GM19328 (cell line): ENCODE data around the gene ZNF277.
"Not testable (repeated sequence)": the region's sequence is repeated elsewhere in the genome, so short reads cannot be mapped to it uniquely, and the experiment has no call there.

Experiments
- ATAC-seq: cut with Tn5 transposase; IDR thresholded peaks from one replicate; pipeline ENCODE4 v1.9.1; 2021; ENCODE audit warnings: mild to moderate bottlenecking, moderate library complexity; ENCODE audit not compliant: unreplicated experiment

ZNF277 gene

DNA sequence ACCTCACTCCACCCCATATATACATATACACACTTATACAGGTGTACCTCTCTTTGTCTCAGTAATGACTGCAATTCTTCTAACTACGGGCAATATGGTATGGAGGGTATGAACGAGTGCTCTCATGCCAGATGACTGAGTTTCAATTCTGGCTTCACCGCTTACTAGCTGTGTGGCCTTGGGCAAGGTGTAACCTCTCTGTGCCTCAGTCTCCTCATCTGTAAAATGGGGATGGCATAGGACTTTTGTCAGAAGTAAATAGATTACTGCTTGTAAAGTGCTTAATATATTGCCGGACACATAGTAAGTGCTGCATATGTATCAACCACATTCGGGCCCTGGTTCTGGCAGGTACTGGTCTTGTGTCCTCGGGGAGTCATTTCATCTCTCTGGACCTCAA is 183.7 kb downstream of the ZNF277 start:
- no peak for ATAC-seq

- ATAC-seq, result not testable (repeated sequence)
Observed at GRCh38 chr7:112391079-112391821, 184.8 kb downstream of the ZNF277 start.

- ATAC-seq, result peak; percentile 58
Observed at GRCh38 chr7:112391841-112392286, 185.4 kb downstream of the ZNF277 start.
